HFFc6 (cell line): ENCODE measurements around the gene NPAS3. TPM values are rescaled to one million over a fixed set of nuclear protein-coding genes. Genes with fewer than 3 reads are reported as not detected.

Experiments used
- DNase-seq: peaks from one replicate; pipeline ENCODE4 v3.0.0-alpha.2; 2018
- H3K27ac Mint-ChIP-seq: 2 replicates; pipeline ENCODE4 v1.8.0; 2020; ENCODE audit warnings: mild to moderate bottlenecking, mixed read lengths
- H3K27me3 Mint-ChIP-seq: 2 replicates; pipeline ENCODE4 v1.8.0; 2021; ENCODE audit warnings: mild to moderate bottlenecking, moderate library complexity, mixed read lengths; ENCODE audit not compliant: insufficient read depth
- H3K36me3 Mint-ChIP-seq: 2 replicates; pipeline ENCODE4 v1.8.0; 2021; ENCODE audit warnings: low read depth, mixed read lengths
- H3K4me1 Mint-ChIP-seq: 2 replicates; pipeline ENCODE4 v1.8.0; 2020; ENCODE audit warnings: low read depth, mixed read lengths
- H3K4me3 Mint-ChIP-seq: 2 replicates; pipeline ENCODE4 v1.8.0; 2020; ENCODE audit warnings: mild to moderate bottlenecking, moderate library complexity, mixed read lengths
- H3K9me3 Mint-ChIP-seq: 2 replicates; pipeline ENCODE4 v1.8.0; 2020; ENCODE audit warnings: mild to moderate bottlenecking, mixed read lengths
- CTCF ChIP-seq: fragments of 200-600 bp; sonication (generic); IDR thresholded peaks from 2 replicates; pipeline ENCODE4 v1.5.0; 2021; ENCODE audit warnings: antibody characterized with exemption, mild to moderate bottlenecking
- total RNA-seq, 6 experiments: library from RNA; stranded (reverse); fragmentation: NEBNext Ultra II Directional; extraction: Animal tissue kit (Norgen Biotek cat#: 25700); gene quantifications; 2 replicates in 1 of 6; 3 replicates in 5 of 6; pipeline ENCODE4 v1.2.3, GENCODE V29; 2021

Gene NPAS3
- total RNA-seq, 6 experiments from 2014 or later = not detected

GRCh38 chr14:33767586-33768457, 829.1 kb downstream of the NPAS3 start:
- no peaks in the 10 kb centered on the region; the same call in 1 of the 2 replicates for H3K9me3 Mint-ChIP-seq
- no peak overlapping the region for H3K4me3 Mint-ChIP-seq
- DNase-seq = peak; percentile 21
- no peaks in the 10 kb centered on the region for H3K27me3 Mint-ChIP-seq
- peak overlapping the region; percentile 47; the same call in 1 of the 2 replicates for H3K27ac Mint-ChIP-seq
- no peak for TF ChIP-seq CTCF
- H3K4me1 Mint-ChIP-seq = peaks cover 12% of the 10 kb centered on the region; the same call in 1 of the 2 replicates
- H3K36me3 Mint-ChIP-seq = no peaks in the 10 kb centered on the region

- no peak for TF ChIP-seq CTCF
- DNase-seq = no peak
- Mint-ChIP-seq H3K9me3 (no peaks in the 10 kb centered on the region; the same call in 1 of the 2 replicates), H3K27me3 (no peaks in the 10 kb centered on the region), H3K4me3 (no peak overlapping the region), H3K4me1 (peaks cover 12% of the 10 kb centered on the region; the same call in 1 of the 2 replicates), H3K27ac (peak overlapping the region; percentile 47; the same call in 1 of the 2 replicates), H3K36me3 (no peaks in the 10 kb centered on the region)
These were observed 829.8 kb downstream of the NPAS3 start for GRCh38 chr14:33768458-33768830.

- Mint-ChIP-seq H3K36me3 (no peaks in the 10 kb centered on the region), H3K9me3 (no peaks in the 10 kb centered on the region; the same call in 1 of the 2 replicates), H3K27me3 (0 out of 2 replicates have a peak, but pooled peaks cover 2% of the 10 kb centered on the region), H3K4me1 (peaks cover 26% of the 10 kb centered on the region; the same call in 1 of the 2 replicates), H3K4me3 (no peak overlapping the region), H3K27ac (no peak overlapping the region)
- TF ChIP-seq CTCF = no peak
- no peak for DNase-seq
These were observed 834.7 kb downstream of the NPAS3 start for GRCh38 chr14:33773205-33774030.

- H3K36me3 Mint-ChIP-seq = no peaks in the 10 kb centered on the region
- peaks cover 22% of the 10 kb centered on the region; the same call in 1 of the 2 replicates for H3K4me1 Mint-ChIP-seq
- no peak overlapping the region for H3K4me3 Mint-ChIP-seq
- no peaks in the 10 kb centered on the region; the same call in 1 of the 2 replicates for H3K9me3 Mint-ChIP-seq
- TF ChIP-seq CTCF = no peak
- no peak overlapping the region for H3K27ac Mint-ChIP-seq
- 0 out of 2 replicates have a peak, but pooled peaks cover 2% of the 10 kb centered on the region for H3K27me3 Mint-ChIP-seq
- DNase-seq = no peak
These were observed 835.5 kb downstream of the NPAS3 start for GRCh38 chr14:33774161-33774560.

- H3K36me3 Mint-ChIP-seq = no peaks in the 10 kb centered on the region
- H3K4me3 Mint-ChIP-seq = no peak overlapping the region
- H3K27me3 Mint-ChIP-seq = 0 out of 2 replicates have a peak, but pooled peaks cover 2% of the 10 kb centered on the region
- TF ChIP-seq CTCF = no peak
- no peak overlapping the region for H3K27ac Mint-ChIP-seq
- H3K9me3 Mint-ChIP-seq = no peaks in the 10 kb centered on the region; the same call in 1 of the 2 replicates
- H3K4me1 Mint-ChIP-seq = peaks cover 22% of the 10 kb centered on the region; the same call in 1 of the 2 replicates
- no peak for DNase-seq
These were observed 836.2 kb downstream of the NPAS3 start for GRCh38 chr14:33774723-33775470.
